Fibroblast of lung (primary cell): ENCODE measurements around the gene COL27A1. TPM values are rescaled to one million over a fixed set of nuclear protein-coding genes. Genes with fewer than 3 reads are reported as not detected.
"Not testable (repeated sequence)": the region's sequence is repeated elsewhere in the genome, so short reads cannot be mapped to it uniquely, and the experiment has no call there.

Experiments
- DNase-seq, 2 donors: peaks; one replicate each; pipeline versions ENCODE4 v3.0.0 to v3.0.0-alpha.2; 2010; ENCODE audit warnings: low read depth in 2 of 2
- H2AFZ ChIP-seq: 2 replicates; pipeline ENCODE4 v1.5.1; 2012; ENCODE audit warnings: low read length, control low read depth, inconsistent platforms
- H3K27ac ChIP-seq: 2 replicates; pipeline ENCODE4 v1.5.1; 2011; ENCODE audit warnings: low read length, control low read depth; ENCODE audit not compliant: insufficient read depth
- H3K27me3 ChIP-seq: 2 replicates; pipeline ENCODE4 v1.5.1; 2011; ENCODE audit warnings: mild to moderate bottlenecking, low read length; ENCODE audit not compliant: control insufficient read depth, insufficient read depth
- H3K36me3 ChIP-seq: 2 replicates; pipeline ENCODE4 v1.5.1; 2011; ENCODE audit warnings: low read length; ENCODE audit not compliant: control insufficient read depth, insufficient read depth
- H3K4me1 ChIP-seq: 2 replicates; pipeline ENCODE4 v1.5.1; 2011; ENCODE audit warnings: low read length; ENCODE audit not compliant: control insufficient read depth, insufficient read depth; ENCODE audit errors: extremely low read depth
- H3K4me2 ChIP-seq: 2 replicates; pipeline ENCODE4 v1.5.1; 2011; ENCODE audit warnings: low read length, control low read depth; ENCODE audit not compliant: insufficient read depth; ENCODE audit errors: extremely low read depth
- H3K4me3 ChIP-seq, 4 experiments: fragments of 200-600 bp in 1 of 4; sonication (generic) in 1 of 4; replicated peaks in 1 of 4; 2 replicates each; pipeline ENCODE4 v1.5.1; 2011 to 2016; ENCODE audit warnings: low read length in 4 of 4, low read depth in 3 of 4, mild to moderate bottlenecking in 3 of 4, control low read depth in 2 of 4, inconsistent platforms in 1 of 4, mixed read lengths in 1 of 4; ENCODE audit not compliant: insufficient read depth in 1 of 4; ENCODE audit errors: control extremely low read depth in 1 of 4
- H3K79me2 ChIP-seq: 2 replicates; pipeline ENCODE4 v1.5.1; 2012; ENCODE audit warnings: mild to moderate bottlenecking, low read length, inconsistent platforms; ENCODE audit not compliant: control insufficient read depth, insufficient read depth
- H3K9ac ChIP-seq: 2 replicates; pipeline ENCODE4 v1.5.1; 2011; ENCODE audit warnings: mild to moderate bottlenecking, low read length, control low read depth; ENCODE audit not compliant: insufficient read depth
- H3K9me3 ChIP-seq: 2 replicates; pipeline ENCODE4 v1.5.1; 2012; ENCODE audit warnings: low read depth, low read length; ENCODE audit not compliant: control insufficient read depth, insufficient read depth
- H4K20me1 ChIP-seq: 2 replicates; pipeline ENCODE4 v1.5.1; 2011; ENCODE audit warnings: low read length; ENCODE audit not compliant: control insufficient read depth, insufficient read depth; ENCODE audit errors: extremely low read depth
- EZH2 ChIP-seq: IDR thresholded peaks from 2 replicates; pipeline ENCODE4 v1.5.1; 2012; ENCODE audit warnings: low read length, control low read depth, mild to moderate bottlenecking; ENCODE audit errors: missing control alignments
- polyA plus RNA-seq, 2 donors: library from polyadenylated mRNA; depleted of rRNA in 1 of 2; stranded (reverse) in 1 of 2; unstranded in 1 of 2; fragments of >200 nt; gene quantifications; 2 replicates each; pipeline ENCODE4 v1.2.1, GENCODE V29; 2011 to 2012; ENCODE audit warnings: missing spikeins in 1 of 2
- total RNA-seq: library from RNA; depleted of rRNA; stranded (reverse); fragments of >200 nt; gene quantifications from 2 replicates; pipeline ENCODE4 v1.2.1, GENCODE V29; 2014
- TF ChIP-seq, protein P1 (sequence below), 2 donors: IDR thresholded peaks in 1 of 2; conservative IDR thresholded peaks in 1 of 2; 1 replicate in 1 of 2; 2 replicates in 1 of 2; pipeline ENCODE4 v1.5.1; 2011 to 2012; ENCODE audit warnings: low read length in 2 of 2, control low read depth in 1 of 2, inconsistent platforms in 1 of 2, low read depth in 1 of 2, mild to moderate bottlenecking in 1 of 2

The COL27A1 gene
- total and polyA plus RNA-seq, 2 donors (not counting 1 experiment from before 2014, with no cell fraction given) = 2.4 to 5.4 TPM

DNA sequence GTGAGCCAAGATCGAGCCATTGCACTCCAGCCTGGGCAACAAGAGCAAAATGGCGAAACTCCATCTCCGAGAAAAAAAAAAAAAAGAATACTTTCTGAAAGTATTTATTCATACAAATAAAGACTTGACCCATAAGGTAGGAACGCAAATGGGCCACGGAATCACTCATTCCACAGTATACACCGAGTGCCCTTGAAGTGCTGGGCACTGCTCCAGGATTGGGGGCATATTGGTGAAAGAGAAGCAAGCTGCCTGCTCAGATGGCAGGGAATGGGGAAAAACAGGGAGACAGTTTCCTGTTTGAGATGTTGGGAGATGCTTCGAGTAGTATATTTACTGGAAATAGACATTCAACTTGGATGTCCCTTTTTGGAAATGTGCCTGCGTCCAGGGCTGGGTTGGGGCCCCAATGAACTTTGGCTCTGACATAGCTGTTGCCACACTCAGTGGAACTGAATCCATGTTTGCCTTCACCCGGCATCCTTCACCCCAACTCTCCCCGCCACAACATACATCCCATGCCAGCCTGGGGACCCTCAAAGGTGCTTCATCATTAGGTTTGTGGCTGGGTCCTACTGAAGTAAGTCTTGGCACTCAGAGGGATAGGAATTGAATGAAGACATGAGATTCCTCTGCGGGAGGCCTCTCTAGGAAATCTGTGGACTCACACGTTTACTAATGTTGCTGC lies 173.7 kb downstream of the COL27A1 start:
- not testable (repeated sequence) for H3K27me3 ChIP-seq, H4K20me1 ChIP-seq, H3K79me2 ChIP-seq, H3K9ac ChIP-seq, H3K36me3 ChIP-seq, H3K4me3 ChIP-seq, H2AFZ ChIP-seq, H3K4me1 ChIP-seq, H3K27ac ChIP-seq, H3K4me2 ChIP-seq, H3K9me3 ChIP-seq, DNase-seq

DNA sequence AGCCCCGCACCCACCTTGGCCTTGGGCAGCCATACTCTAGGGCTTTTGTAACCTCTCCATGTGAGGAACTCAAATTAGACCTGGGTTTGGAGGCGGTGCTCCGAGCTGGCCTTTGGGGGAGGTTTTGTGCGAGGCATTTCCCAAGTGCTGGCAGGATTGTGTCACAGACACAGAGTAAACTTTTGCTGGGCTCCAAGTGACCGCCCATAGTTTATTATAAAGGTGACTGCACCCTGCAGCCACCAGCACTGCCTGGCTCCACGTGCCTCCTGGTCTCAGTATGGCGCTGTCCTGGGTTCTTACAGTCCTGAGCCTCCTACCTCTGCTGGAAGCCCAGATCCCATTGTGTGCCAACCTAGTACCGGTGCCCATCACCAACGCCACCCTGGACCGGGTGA lies 174.3 kb downstream of the COL27A1 start, which contains the start of gene ORM2:
ORM2 (plus strand) TSS at position 245 of the 398 bp plus-strand sequence; CDS start at position 281, 36 bp downstream.
- not testable (repeated sequence) for H3K9ac ChIP-seq, H4K20me1 ChIP-seq, H2AFZ ChIP-seq, H3K4me2 ChIP-seq, H3K4me3 ChIP-seq, H3K27me3 ChIP-seq, DNase-seq, H3K36me3 ChIP-seq, H3K79me2 ChIP-seq, H3K9me3 ChIP-seq, H3K27ac ChIP-seq, H3K4me1 ChIP-seq

DNA sequence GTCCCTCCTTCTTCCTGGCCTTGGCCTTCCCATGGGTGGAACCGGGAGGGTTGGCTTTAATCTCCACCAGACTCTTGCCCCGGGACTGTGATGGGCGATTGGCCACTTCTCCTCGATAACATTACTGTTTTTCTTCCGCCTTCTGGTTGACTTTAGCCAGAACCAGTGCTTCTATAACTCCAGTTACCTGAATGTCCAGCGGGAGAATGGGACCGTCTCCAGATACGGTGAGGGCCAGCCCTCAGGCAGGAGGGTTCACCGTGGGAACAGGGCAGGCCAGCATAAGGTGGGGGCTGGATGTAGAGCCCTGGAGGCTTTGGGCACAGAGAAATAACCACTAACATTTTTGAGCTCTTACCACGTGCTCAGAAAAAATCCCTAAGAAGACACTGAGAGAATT lies 175.3 kb downstream of the COL27A1 start:
- H2AFZ ChIP-seq = no peak overlapping the region
- no peaks in the 10 kb centered on the region for H3K79me2 ChIP-seq
- H4K20me1 ChIP-seq = no peaks in the 10 kb centered on the region
- no peak overlapping the region for H3K27ac ChIP-seq
- no peaks in the 10 kb centered on the region for H3K27me3 ChIP-seq
- TF ChIP-seq EZH2 = no peak
- TF ChIP-seq, protein P1, sequence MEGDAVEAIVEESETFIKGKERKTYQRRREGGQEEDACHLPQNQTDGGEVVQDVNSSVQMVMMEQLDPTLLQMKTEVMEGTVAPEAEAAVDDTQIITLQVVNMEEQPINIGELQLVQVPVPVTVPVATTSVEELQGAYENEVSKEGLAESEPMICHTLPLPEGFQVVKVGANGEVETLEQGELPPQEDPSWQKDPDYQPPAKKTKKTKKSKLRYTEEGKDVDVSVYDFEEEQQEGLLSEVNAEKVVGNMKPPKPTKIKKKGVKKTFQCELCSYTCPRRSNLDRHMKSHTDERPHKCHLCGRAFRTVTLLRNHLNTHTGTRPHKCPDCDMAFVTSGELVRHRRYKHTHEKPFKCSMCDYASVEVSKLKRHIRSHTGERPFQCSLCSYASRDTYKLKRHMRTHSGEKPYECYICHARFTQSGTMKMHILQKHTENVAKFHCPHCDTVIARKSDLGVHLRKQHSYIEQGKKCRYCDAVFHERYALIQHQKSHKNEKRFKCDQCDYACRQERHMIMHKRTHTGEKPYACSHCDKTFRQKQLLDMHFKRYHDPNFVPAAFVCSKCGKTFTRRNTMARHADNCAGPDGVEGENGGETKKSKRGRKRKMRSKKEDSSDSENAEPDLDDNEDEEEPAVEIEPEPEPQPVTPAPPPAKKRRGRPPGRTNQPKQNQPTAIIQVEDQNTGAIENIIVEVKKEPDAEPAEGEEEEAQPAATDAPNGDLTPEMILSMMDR (conservative IDR thresholded peaks at IDR 0.05 in 1 of 2, IDR thresholded peaks at IDR 0.05 in 1 of 2; ENCODE audit: low read depth in 1 of 2, low read length in 2 of 2) = no peak
- H3K9ac ChIP-seq = no peak overlapping the region
- H3K4me3 ChIP-seq = no peak overlapping the region
- H3K36me3 ChIP-seq = no peaks in the 10 kb centered on the region
- no peak for DNase-seq
- no peak overlapping the region for H3K4me2 ChIP-seq
- H3K4me1 ChIP-seq = no peaks in the 10 kb centered on the region
- no peaks in the 10 kb centered on the region for H3K9me3 ChIP-seq

DNA sequence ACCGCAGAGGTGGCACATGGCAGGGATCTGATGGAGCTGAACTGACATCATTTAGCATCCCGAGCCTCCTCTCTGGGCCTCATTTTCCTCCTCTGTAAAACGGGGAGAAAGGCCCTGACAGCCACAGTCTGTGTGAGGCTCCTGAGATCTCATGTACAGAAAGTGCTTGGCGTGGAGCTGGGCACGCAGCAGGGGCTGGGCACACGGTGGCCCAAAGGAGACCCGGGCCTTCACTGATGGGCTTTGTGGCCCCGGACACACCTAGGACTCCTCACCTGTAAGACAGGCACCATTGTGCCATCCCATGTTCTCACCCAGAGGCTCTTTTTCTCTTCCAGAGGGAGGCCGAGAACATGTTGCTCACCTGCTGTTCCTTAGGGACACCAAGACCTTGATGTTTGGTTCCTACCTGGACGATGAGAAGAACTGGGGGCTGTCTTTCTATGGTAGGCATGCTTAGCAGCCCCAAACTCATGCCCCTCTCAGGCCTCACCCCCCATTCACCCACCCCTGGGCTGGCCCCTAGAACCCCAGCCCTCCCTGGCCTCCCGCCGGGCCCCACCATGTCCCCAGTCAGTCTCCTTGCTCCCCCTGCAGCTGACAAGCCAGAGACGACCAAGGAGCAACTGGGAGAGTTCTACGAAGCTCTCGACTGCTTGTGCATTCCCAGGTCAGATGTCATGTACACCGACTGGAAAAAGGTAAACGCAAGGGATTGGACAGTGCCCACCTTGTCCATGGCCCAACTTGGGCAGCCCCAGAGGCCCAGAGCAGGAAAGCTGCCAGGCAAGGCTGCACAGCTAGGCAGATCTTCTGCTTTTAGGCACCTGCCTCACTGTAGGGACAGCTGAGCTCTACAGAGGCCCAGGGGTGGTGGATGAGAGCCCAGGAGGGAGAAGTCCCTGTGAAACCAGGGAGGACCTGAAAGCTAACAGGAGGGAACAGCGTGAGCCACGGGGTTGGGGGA lies 176.2 kb downstream of the COL27A1 start:
- H3K9ac ChIP-seq, H3K36me3 ChIP-seq, H3K27ac ChIP-seq, H3K4me3 ChIP-seq, H2AFZ ChIP-seq, H3K79me2 ChIP-seq, H3K27me3 ChIP-seq, H3K4me1 ChIP-seq, H4K20me1 ChIP-seq, H3K4me2 ChIP-seq, DNase-seq, H3K9me3 ChIP-seq: not testable (repeated sequence)

DNA sequence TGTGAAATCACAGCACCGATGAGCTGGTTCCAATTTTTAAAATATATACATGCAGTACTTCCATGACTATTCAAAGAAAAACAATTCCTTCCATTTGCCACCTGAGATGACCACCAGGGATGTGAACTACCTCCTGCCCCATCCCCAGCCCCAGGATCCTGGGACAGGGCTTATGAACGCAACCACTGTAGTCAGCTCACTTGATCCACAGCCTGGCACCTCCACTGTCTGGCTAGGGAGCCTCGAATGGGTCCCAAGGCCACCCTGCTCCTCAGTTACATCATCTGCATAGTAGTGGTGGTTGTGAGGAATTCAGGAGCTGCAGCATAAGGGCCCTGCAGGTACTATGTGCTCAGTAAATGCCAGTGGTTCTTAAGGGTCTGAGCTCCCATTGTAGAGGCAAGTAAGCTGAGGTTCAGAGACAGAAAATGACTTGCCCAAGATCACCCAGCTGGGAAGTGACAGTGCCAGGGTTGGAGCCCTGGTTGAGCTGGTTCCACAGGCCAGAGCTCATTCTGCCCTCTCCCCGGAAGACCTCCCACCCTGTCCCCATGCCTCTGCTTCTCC lies 177.2 kb downstream of the COL27A1 start:
- not testable (repeated sequence) for H3K36me3 ChIP-seq, H3K4me1 ChIP-seq, H3K9ac ChIP-seq, H3K4me3 ChIP-seq, H3K27me3 ChIP-seq, H2AFZ ChIP-seq, H3K9me3 ChIP-seq, H4K20me1 ChIP-seq, H3K79me2 ChIP-seq, DNase-seq, H3K4me2 ChIP-seq, H3K27ac ChIP-seq
